ENCODE measurements around the gene TBC1D10A.

Gene TBC1D10A

GRCh38 chr22:30320021-30320556 is 6.7 kb downstream of the TBC1D10A start:
- DNase-seq = no peak

- DNase-seq = no peak
Observed at GRCh38 chr22:30318799-30319419, 7.8 kb downstream of the TBC1D10A start.

GRCh38 chr22:30317778-30318177 is 9.0 kb downstream of the TBC1D10A start:
- DNase-seq = no peak

DNA sequence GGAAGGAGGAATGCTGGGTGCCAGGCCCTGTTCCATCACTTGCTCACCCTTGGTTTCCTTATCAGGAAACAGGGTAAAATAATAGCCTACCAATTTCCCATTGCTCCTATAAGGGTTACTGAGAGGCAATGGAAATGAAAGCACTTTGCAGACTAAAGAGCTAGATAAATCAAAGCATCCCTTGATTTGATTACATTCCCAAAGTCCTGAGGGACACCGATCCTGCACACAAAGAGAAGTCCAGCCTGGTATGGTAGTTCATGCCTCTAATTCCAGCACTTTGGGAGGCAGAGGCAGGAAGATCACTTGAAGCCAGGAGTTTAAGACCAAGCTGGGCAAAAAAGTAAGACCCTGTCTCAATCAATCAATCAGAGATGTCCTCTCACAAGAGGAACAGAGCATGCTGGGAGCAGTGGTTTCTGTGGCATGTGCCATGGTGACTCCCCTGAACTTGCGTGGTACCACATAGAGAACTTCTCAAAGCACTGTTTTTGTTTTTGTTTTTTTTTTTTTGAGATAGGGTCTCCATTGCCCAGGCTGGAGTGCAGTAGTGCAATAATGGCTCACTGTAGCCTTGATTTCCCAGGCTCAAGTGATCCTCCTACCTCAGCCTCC is 10.7 kb downstream of the TBC1D10A start:
- no peak for DNase-seq

DNA sequence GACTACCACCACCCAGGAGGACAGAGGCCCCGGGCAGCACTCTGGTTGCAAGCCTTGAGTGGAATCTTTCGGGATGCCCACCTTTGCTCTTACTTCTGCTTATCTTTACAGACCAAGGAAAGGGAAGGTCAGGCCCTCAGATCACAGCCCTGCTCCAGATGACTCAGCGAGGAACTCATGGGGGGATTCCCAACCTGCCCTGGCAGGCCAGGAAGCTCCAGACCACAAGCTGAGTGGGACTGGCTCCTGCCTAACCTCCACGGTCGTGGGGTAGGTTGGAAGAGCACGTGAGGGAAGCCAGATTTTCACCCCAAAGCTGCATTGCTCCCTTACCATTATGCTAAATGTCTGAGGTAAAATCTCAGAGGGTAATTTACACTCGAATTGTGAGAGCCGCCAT is 11.8 kb downstream of the TBC1D10A start:
- peak; percentile 52 for DNase-seq

GRCh38 chr22:30313527-30314363 is 13.0 kb downstream of the TBC1D10A start:
- no peak for DNase-seq

DNA sequence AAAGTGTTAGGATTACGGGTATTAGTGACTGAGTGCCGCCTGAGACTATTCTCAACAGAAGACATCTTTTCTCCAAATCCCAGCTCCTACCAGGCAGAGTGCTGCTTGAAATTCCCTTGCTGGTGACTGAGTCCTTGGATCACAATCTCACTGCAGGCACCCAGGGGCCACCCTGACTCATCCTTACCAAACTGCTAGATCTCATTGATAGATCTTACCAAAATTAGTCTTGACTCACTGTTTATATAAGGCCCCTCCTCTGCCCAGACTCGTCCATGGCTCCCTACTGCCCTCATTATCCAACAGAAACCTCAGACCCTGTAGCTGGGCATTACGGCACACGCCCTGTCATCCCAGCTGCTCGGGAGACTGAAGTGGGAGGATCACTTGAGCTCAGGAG is 14.7 kb downstream of the TBC1D10A start:
- no peak for DNase-seq

DNA sequence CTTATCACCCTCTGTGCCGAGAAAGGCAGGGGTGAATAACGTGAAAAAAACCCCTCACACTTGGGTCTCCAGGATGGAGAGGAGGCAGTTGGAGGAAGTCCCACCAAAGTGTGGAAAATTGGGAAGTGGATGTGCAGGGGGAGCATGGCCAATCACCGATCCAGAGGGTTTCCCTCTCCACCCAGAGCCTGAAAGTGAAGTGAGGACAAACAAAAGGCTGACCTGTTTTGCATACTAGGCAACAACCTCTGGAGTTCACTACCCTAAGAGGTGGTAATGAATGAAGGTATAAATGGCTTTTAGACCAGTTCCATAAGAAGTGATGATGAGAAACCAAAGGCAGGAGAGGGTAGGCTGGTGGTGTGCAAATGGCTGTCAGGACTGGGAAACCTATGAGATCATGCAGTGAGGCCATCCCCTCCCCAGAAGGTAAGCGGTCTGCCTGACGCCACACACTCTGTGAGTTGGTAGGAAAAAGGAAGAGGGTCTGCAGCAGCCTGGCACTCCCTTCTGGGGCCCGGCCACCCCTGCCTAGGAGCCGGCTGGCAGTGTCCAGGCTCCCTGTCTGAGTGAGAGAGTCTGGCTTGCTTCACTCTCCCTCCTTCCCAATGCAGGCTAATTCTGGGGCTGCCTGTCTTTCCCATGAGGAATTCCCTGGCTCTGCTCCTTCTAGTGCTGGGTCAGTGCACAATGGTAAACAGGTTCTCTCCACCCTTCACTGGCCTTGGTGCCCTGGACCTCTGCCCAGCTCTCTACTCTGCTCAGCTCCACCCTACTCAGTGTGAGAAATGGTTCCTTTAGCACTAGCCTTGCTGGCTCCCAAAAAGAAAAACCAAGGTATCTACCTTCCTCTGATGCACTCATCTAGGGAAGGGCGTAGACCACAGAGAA is 15.6 kb downstream of the TBC1D10A start:
- no peak for DNase-seq

GRCh38 chr22:30309951-30310741 is 16.6 kb downstream of the TBC1D10A start:
- DNase-seq = no peak

DNA sequence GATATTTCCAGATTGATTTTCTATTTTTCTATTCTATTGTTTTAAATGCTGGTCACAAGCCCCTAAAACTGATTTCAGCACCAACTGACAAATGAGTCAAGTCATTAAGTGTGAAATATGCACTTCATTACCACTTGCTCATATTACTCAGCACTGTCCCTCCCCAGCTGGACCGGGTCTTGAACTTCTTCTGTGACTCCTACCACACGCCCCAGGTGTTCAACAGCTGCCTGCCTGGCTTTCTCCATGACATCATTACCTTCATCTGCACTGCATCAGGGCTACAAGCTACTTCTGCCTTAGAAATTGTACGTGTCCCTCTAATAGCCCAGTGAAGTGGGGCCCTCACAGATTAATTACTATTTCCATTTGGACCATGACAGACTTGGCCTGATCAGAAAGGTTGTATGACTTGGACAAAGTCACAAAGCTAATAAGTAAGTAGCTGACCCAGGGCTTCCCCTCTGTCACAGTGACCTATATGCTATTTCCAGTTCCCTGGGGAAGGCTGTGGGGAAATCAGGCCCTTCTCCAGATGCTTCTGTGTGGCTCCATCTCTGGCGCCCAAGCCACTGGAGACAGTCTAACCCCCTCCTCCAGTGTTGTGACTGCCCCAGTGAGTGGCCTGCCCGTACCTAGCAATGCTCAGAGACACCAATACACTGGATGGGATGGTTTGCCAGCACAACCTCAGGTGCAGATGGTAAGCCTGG is 18.1 kb downstream of the TBC1D10A start:
- DNase-seq = no peak

- no peak for DNase-seq
Observed at GRCh38 chr22:30308093-30308492, 18.6 kb downstream of the TBC1D10A start.

GRCh38 chr22:30307041-30307574 is 19.6 kb downstream of the TBC1D10A start:
- DNase-seq = no peak

- no peak for DNase-seq
Observed at GRCh38 chr22:30306627-30307011, 20.1 kb downstream of the TBC1D10A start.

DNA sequence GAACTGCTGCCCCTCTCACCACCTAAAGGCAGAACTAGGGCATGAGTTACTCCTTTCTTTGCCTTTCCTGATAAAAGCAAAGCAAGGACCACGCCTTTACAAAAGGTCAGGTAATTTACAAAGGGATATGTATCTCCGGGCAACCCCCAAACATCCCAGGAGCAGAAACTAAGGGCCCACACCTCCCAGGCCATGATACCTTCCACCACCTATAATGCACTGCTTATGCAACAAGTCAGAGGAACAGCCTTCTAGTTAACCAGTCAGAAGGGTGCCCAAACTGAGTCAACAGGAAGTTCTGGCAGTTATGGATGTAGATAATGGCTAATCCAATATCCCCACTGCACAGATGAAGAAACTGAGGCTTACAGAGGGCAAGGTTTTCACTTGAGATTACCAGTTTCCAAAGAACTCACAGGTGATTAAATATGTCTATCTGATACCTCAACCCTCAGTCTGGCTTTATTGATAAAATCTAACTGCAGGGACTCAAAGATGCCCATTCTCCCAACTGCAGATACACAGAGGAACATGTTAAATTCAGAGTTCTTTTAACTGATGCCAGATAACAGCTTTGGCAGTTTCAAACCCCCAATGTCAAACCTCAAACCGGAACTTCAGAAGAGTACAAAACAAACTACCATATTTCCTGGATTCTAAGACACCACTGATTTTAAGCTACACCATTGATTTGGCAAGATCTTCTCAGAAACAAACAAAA is 20.7 kb downstream of the TBC1D10A start:
- DNase-seq = no peak

DNA sequence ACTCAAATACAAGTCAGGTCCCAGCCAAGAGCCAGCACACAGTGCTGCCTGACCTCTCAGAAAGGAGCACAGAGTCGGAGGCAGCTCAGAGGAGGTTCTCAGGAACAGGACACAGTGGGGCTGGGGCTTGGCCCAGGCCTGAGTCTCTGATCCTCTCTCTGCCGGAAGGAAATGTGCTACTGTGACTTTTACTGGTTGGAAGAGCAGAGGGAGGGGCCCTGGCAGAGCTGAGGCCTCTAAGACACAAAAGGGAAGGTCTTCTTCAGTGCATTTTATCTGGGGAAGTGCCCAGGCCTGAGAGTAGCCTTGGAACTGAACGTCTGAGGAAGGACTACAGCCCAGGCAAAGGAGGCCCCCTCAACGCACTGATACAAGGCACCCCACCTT is 21.2 kb downstream of the TBC1D10A start:
- DNase-seq = peak; percentile 49

DNA sequence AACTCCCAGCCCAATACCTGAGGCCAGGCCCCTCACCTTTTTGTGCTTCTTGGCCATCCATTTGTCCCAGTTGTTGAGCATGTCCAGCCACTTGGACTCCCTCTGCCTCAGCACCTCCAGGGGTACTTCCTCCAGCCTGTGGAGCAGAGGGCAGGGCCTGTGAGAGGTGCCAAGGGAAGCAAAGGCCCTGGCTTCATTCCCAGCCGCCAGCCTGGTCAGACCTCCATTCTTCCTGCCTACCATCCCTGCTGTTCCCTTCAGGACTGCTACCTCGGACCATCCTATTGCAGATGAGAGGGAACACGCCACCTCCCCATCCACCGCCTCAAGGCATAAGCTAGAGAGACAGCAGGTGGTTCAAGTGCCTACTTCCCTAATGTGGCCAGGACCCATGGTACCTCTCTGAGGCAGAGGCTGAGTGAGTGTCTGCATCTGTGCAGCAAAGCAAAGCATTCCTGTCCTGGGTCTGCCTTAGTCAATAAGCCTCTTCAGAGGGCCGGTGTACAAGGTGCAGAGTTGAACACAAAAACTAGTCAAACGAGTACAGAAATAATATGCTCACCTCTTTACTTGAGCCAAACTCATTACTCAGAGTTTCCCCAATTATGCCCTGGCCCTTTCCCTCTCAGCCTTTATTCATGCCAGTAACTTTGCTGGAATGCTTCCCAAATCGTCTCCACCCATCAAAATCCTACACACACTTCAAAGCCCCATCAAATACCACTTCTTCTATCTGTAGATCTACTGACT is 22.1 kb downstream of the TBC1D10A start:
- DNase-seq = no peak

DNA sequence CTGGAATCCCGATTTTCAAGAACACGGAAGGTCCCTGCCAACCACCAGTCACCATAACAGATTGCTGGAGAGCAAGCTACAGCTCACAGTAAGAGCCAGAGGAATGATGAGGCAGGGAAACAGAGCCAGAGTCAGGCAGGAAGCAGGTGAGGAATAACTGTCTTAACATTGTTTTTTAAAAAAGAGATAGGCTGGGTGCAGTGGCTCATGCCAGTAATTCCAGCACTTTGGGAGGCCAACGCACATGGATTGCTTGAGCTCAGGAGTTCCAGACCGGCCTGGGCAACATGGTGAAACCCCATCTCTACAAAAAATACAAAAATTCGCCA is 24.0 kb downstream of the TBC1D10A start:
- no peak for DNase-seq

GRCh38 chr22:30301995-30302809 is 24.5 kb downstream of the TBC1D10A start:
- no peak for DNase-seq

DNA sequence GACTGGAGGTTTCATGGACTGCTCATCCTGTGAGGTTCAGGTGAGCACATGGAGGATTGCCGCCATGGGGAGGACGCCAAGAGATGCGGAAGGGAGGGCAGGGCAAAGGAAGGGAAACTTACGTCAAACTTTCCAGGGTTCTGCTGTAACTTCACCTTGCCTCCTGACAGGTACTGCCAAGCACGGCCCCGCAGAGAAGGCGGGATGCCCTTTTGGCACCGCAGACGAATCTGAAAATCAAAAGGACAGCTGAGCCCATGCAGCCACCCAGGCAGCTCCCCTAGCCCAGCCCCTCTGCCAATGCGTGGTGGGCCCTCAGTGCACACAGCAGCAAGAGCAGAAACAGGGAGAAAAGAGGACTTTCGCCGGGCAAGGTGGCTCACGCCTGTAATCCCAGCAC is 27.4 kb downstream of the TBC1D10A start:
- DNase-seq = no peak
